A549 (cell line): ENCODE data around the gene VAPB.

Source experiments
- EHMT2 ChIP-seq: fragments of 200-600 bp; sonication (generic); IDR thresholded peaks from 2 replicates; pipeline ENCODE4 v1.6.1; 2016; ENCODE audit warnings: antibody characterized with exemption, low read depth, mild to moderate bottlenecking, moderate library complexity
- ELK1 ChIP-seq: fragments of 150-350 bp; IDR thresholded peaks from 2 replicates; pipeline ENCODE4 v1.6.1; 2014; ENCODE audit warnings: low read depth, mild to moderate bottlenecking, low read length
- POLR2A ChIP-seq: IDR thresholded peaks from 2 replicates; pipeline ENCODE4 v1.6.1; 2012; ENCODE audit warnings: mild to moderate bottlenecking, low read length
- REST ChIP-seq: fragments of 200-600 bp; sonication (generic); IDR thresholded peaks from 2 replicates; pipeline ENCODE4 v1.6.1; 2016; ENCODE audit warnings: antibody characterized with exemption, mild to moderate bottlenecking, moderate library complexity

GRCh38 chr20:58374027-58374850 lies 14.8 kb upstream of the VAPB start:
- TF ChIP-seq ELK1 (no peak), EHMT2 (no peak), POLR2A (no peak), REST (no peak)
